GM18507 (cell line): ENCODE results near the gene CCL25.
A peak's percentile ranks its signal among the peaks of the same experiment; 100 is the strongest.
"Not testable (repeated sequence)": the region's sequence is repeated elsewhere in the genome, so short reads cannot be mapped to it uniquely, and the experiment has no call there.

Experiments
- DNase-seq: peaks from one replicate; pipeline ENCODE4 v3.0.0; 2011; ENCODE audit warnings: low read depth; ENCODE audit not compliant: insufficient read length; ENCODE audit errors: extremely low spot score
- FAIRE-seq: peaks from 2 replicates; lab custom pipeline; 2011; peaks lifted over from hg19 to GRCh38; lab: Jason Lieb, UNC

Gene CCL25, protein sequence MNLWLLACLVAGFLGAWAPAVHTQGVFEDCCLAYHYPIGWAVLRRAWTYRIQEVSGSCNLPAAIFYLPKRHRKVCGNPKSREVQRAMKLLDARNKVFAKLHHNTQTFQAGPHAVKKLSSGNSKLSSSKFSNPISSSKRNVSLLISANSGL

DNA sequence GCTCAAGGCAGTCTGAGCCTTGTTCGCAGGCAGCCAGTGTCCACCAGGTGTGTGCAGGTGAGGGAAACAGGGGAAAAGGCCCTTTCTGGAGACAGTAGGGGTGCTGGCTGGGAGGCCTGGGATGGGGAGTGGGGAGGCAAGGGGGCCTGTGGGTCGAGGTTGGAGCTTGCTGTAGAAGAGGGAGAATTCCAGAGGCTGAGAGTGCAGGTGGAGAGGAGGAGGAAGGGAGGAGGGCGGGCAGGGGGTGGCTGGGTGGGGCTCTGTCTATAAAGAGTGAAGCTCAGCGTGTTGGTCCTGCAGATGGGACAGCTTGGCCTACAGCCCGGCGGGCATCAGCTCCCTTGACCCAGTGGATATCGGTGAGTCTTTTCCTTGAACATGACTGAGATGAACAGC, at the start of gene CCL25:
TSS of gene CCL25 (plus strand) at position 297 of the 396 bp plus-strand sequence. CDS start 290 bp downstream, outside the sequence.
- DNase-seq = no peak
- FAIRE-seq = no peak

DNA sequence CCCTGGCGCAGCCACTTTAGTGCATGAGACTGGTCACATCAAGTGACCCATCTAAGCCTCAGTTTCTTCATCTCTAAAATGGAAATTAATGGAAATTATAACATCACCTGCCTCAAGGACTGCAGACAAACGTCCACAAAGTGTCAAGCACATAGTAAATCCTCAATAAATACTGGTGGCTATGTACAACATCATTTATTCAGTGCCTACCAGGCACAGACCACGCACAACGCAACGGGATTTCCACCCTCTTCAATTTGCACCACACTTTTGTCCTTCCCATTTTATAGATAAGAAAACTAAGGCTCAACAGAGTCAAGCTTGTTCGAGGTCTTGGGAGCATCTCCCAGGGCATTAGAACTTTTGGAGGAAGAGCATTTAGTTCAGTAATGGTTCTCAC, 48.6 kb upstream of the CCL25 start:
- no peak for FAIRE-seq

DNA sequence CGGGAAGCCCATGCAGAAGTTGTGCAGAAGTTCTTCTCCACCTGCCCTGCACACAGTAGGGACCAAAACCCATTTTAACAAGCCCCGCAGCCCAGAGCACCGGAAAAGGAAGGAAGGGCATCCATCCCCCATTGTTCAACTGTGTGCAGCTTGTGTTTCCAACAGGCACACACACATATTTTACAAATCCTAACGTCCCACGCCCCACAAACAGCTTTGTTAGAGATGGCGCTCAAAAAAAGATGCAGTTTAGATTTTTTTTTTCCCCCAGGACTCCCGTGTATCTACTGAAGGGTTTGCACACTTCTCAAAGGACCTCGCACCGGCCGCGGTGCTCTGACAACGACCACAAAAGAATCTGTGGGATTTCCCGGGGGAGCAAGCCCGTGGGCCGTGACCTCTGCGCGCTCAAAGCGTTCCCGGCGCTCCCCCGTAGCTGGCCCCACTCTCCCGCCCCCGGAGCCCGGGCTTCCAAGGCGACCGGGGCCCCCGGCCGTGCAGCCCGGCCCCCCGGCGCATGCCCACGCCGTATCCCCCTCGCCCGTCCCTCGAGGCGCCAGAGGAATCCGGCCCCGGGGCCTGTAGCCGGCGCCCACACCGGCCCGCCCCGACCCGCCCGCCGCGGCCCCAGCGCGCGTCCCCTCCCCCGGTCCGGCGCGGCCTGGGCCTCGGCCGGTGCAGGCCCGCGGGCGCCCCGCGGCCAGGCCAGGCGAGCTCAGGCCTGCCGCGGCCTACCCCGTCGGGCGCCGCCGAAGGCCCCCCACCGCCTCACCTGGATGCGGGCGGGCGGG, 47.6 kb upstream of the CCL25 start:
- FAIRE-seq = no peak
- DNase-seq = no peak

More for the DNA sequence above, 48.6 kb upstream of the CCL25 start:
- DNase-seq = no peak

DNA sequence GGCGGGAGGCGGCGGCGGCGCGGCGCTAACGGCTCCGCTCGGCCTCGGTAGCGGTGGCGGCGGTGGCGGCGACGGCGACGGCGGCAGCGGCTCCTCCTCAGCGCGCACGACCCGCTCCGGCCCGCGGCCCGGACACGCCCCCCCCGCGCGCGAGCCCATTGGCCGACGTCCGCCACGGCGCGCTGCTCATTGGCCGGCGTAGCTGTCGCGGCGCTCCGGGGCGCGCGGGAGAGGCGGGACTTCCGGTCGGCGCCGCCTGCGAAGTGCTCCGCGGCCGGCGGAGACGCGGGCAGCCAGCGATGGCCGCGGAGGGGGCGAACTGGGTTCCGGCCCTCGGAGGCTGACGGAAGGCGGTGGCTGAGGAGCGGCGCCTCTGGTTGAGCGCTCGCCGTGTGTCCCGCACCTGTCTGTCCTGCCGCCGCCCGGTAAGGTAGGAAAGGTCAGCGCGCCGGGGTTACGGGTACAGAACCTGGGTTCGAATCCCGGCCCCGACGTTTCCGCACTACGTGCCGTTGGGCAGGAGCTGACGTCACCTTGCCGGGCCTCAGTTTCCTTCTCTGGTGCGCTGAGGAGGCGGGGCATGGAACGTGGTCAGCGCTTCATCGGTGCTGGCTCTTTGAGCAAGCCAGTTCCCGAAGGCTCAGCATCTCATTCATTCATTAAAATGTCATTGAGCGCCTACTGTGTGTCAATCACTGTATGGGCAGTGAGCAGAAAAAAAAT, 46.9 kb upstream of the CCL25 start, which contains the start of gene ELAVL1:
TSS of gene ELAVL1 (minus strand) at position 108 of the 723 bp plus-strand sequence. CDS start 13,826 bp downstream, outside the sequence.
- peak; percentile 64 for FAIRE-seq
- peak; percentile 95 for DNase-seq

DNA sequence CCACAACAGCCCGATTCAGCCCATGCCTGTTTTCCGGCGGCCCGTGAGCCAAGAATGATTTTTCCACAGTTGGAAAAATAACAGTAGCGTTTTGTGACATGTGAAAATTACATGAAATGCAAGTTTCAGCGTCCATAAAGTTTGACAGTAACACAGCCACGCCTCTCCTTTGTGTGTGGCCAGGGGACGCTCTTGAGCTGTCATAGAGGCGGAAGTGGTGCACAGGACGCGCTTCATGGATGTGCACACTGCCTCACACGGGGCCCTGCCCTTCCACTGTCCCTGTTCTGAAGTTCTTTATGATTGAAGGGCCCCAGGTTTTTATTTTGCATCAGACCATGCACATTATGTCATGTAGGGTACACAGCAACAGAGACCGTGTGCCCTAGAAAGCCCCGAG, 34.8 kb upstream of the CCL25 start:
- DNase-seq (no peak), FAIRE-seq (peak; percentile 78)

DNA sequence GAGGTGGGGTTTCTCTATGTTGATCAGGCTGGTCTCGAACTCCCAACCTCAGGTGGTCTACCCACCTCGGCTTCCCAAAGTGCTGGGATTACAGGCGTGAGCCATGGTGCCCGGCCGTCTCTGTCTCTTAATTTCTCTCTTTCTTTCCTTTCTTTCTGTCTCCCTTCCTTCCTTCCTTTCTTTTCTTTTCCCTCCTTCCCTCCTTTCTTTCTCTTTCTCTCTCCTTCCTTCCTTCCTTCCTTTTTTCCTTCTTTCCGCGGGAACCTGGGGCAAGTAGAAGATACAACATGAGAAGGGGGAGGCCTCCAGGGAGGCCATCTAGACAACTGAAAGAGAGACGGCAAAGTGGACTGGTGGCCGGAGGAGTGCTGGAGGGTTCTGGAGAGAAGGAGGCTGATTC, 31.9 kb upstream of the CCL25 start:
- FAIRE-seq = no peak

DNA sequence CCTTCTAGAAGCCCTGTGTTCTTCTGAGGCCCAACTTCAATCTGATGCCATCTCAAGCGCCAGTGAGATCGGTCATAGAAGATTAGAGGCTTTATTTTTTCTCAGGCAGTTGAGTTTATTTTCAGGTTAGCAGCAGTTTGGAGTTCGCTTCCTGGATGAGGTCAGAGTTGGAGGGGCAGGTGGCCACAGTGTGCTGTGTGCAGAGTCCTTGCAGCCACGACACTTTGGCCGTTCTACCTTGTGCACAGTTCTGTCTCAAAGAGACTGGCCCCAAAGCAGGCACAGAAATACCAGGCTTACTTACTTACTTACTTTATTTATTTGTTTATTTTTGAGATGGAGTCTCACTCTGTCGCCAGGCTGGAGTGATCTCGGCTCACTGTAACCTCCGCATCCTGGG, 31.2 kb upstream of the CCL25 start:
- FAIRE-seq = no peak
- DNase-seq = no peak

More for the DNA sequence above, 31.9 kb upstream of the CCL25 start:
- DNase-seq = no peak

DNA sequence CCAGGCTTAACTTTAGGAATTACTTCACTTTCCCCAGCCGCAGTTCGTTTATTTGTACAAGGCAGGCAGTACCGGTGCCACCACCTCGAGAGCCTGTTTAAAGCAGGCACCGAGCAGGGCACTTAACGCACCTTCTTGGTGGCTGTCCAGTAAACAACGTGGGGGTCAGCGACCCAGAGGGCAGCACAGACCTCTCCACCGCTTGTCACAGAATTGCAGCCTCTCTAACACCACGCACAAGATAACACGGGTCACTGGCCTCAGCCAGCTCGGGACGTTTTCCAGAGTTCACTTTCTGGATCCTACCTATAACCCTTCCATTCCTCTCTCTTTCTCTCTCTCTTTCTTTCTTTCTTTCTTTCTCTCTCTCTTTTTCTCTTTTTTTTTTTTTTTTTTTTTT, 30.3 kb upstream of the CCL25 start:
- FAIRE-seq = no peak
- DNase-seq = no peak

DNA sequence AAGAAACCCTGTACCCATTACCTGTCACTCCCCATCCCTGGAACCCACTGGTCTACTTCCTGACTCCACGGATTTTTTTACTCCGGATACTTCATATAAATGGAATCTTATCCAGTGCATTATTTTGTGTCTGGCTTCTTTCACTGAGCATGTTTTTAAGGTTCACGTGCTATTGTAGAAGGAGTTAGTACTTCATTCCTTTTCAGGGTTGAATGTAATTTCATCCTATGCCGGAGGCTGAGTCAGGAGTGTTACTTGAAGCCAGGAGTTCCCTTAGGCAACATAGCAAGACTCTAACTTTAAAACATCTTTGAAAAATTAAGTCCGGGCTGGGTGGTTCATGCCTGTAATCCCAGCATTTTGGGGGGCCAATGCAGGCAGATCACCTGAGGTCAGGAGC, 29.2 kb upstream of the CCL25 start:
- FAIRE-seq (no peak), DNase-seq (no peak)

DNA sequence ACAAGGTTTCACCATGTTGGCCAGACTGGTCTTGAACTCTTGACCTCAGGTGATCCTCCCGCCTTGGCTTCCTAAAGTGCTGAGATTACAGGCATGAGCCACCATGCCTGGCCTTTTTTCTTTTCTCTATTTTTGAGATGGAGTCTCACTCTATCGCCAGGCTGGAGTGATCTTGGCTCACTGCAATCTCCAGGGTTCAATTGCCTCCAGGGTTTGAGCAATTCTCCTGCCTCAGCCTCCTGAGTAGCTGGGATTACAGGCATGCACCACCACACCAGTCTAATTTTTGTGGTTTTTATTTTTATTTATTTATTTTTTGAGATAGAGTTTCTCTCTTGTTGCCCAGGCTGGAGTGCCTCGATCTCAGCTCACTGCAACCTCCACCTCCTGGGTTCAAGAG, 28.3 kb upstream of the CCL25 start:
- DNase-seq, FAIRE-seq: not testable (repeated sequence)

DNA sequence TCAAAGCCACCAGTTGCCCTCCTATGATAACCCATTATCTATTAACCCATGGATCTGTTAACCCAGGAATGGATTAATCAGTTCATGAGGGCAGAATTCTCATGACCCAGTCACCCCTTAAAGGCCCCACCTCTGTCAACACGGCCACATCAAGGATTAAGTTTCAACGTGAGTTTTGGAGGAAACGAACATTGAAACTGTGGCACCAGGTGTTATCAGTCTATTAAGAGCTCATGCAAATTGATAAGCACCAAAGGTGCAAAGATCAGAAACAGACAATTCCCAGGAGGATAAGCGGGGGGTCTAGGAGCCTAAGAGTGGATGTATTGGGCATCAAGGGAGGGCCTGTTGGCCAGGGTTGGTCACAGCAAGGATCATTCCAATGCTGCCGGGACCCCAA, 27.2 kb upstream of the CCL25 start:
- FAIRE-seq = no peak
- no peak for DNase-seq

DNA sequence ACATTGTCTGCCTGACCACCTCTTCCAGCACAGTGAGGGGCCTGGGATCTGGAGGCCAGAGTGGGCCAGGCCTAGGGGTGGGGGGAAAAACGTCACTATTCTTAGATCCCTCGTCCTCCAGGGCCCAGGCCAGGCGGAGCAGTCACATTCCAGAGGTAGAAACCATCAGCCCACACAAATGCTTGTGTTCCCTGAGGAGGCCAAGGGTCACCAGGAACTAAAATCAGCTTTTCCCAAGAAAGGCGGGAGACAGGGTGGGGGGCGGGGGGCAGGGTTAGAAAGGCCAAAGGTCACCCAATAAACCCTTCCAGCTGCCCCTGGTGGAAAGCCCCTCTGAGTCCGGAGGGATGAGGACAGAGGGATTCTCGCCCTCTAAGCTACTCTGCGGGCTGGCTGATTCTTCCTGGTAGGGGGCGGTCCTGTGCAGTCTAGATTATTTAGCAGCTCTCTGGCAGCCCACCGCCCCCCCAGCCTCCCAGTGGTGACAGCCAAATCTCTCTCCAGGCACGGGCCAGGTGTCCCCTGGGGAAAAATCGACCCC, 23.5 kb upstream of the CCL25 start:
- FAIRE-seq (no peak), DNase-seq (no peak)

DNA sequence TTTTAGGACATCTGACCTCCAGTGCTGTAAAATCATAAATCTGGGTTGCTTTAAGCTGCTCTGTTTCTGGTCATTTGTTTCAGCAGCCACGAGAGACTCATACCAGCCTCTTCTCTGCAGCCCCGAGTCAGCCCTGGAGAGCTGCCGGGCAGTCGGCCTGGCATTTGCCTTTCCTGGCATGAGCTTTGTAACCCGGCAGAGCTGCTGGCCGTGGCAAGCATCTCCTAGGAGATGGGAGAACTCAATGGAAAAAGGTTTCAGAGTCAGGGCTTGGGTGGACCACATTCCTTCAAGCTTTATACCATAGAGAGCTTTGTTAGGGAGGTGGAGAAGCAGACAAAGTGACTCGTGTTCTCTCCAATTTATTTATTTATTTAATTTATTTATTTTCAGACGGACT, 21.6 kb upstream of the CCL25 start:
- no peak for FAIRE-seq
- no peak for DNase-seq

DNA sequence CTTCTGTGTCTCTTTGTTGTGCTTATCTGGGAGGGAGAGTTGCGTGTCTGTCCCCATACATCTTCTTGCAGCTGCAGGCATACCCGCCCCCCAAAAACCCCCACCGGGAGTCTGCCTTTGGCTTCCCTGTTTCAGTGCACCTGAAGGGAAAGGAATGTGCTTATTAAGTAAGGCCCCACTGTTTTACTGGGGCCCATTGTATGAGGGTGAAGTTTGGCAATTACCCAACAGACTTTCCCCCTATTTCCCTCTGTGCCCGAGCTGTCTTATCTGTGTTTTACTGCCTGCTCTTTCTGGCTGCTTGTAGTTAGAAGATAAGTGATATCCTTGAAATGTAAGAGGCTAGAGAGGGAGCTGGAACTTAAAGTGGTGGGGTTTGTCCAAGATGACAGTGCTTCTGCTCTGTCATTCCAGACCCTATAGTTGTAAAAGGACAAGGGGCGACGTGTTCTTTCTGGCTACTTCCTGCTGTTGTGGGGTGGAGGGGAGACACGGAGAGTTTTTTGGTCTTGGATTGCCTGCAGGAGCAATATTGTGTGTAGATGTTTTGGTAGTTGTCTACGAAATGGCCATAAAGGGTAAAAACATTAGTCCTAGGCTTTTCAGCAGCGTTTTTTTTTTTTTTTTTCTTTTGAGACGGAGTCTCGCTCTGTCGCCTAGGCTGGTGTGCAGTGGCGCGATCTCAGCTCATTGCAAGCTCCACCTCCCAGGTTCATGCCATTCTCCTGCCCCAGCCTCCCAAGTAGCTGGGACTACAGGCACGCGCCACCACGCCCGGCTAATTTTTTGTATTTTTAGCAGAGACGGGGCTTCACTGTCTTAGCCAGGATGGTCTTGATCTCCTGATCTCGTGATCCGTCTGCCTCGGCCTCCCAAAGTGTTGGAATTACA, 19.0 kb upstream of the CCL25 start:
- FAIRE-seq, DNase-seq: not testable (repeated sequence)

DNA sequence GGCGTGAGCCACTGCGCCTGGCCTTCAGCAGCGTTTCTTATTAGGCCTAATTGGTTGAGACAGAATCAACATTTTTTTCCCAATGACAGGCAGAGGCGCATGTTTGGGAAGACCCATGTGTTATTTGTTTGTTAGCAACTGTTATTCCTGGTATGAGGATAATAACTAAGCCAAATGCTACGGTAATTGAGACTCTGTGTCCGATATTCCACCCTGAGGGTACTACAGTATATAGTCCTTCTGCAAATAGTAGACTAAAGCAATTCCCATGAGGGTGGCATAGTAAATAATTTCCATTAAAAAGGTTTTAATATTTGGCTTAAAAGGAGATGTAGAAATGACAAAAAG, 18.4 kb upstream of the CCL25 start:
- FAIRE-seq = no peak
- DNase-seq = no peak

DNA sequence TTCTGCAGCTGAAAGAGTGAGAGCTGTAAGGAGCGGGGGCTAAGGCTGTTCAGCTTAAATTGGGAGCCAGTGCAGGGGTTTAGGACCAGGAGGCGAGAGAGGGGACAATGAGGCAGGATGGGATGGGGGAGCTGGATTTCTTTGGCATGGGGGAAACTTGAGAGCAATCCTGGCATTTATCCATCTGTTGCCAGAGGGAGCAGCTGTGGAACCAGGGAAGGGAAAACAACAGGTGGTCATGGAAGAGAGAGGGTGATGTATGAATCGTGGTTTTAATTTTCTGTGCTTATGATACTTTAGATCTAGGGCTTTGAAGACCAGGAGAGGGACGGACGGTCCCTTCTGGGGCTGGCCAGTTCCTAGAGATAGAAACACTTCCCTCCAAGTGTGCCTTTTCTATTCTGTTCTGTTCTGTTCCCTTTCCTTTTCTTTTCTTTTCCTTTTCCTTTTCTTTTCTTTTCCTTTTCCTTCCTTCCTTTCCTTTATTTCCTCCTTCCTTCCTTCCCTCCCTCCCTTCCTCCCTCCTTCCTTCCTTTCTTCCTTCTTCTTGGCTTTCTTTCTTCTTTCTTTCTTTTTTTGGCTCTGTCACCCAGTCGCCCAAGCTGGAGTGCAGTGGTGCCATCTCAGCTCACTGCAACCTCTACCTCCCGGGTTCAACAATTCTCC, 16.0 kb upstream of the CCL25 start:
- FAIRE-seq (no peak), DNase-seq (no peak)

DNA sequence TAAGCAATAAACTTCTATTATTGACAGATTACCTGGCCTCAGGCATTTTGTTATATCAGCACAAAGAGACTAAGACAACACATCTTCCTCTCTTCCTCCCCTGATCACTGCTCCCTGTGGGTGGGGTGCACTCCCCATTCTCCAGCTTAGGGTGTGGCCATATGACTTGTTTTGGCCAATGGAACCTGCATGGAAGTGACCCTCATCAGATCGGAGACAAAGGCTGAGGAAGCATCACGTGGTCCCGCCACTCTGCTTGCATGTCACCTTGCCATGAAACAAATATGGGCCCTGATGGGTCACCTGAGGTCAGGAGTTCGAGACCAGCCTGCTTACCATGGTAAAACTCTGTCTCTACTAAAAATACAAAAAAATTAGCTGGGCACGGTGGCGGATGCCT, 13.7 kb upstream of the CCL25 start:
- FAIRE-seq (no peak), DNase-seq (no peak)

DNA sequence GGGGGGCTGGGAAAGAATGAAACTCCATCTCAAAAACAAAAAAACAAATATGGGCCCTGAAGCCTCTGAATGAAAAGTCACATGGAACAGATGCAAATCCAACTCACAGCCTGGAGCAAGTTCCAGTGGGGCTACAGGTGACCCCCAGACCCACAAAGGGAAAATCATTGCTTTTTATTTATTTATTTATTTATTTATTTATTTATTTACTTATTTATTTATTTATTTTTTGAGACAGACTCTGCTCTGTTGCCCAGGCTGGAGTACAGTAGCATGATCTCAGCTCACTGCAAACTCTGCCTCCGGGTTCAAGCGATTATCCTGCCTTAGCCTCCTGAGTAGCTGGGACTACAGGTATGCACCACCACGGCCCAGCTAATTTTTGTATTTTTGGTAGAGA, 13.3 kb upstream of the CCL25 start:
- DNase-seq (no peak), FAIRE-seq (no peak)

DNA sequence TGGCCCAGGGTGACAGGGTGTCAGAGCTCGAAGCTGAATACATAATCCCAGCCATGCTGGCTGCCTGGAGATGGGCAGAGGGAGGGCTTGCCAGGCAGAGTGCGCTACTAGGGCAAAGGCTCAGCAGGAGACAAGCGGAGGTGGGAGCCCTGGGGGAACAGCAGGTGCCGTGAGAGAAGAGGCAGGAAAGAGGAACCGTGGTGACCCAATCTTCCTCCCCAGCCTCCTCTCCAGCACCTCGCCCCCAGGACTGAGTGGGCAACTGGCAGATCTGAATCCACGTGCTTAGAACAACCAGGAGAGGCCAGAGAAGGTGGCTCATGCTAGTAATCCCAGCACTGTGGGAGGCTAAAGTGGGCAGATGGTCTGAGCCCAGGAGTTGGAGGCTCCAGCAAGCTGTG, 11.0 kb upstream of the CCL25 start:
- DNase-seq = no peak
- FAIRE-seq = no peak
